RKO (cell line): Measurements from ENCODE around the gene KLHDC4.

Source experiments
- DNase-seq: peaks from one replicate; pipeline ENCODE4 v3.0.0-alpha.2; 2016; ENCODE audit warnings: low spot score

The KLHDC4 gene

GRCh38 chr16:87698676-87699199, 67.0 kb downstream of the KLHDC4 start:
- no peak for DNase-seq

DNA sequence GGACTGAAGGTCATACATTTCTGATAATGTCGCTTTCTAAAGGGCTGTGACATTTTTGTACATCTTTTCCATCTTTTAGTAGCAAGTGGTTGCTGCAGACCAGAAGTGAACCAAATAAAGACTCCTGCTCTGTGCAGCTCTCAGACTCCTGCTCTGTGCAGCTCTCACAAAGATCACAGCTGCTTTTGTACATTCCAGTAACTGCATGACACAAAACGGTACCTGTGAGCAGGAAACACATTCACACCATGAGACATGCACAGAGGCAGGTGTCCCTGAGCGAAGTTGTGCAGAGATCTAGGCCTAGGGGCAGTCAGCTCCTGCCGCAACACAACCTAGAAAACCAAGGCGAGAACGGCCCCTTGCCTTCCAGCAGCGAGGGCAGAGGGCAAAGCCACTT, 67.5 kb downstream of the KLHDC4 start:
- no peak for DNase-seq

GRCh38 chr16:87697792-87698191, 68.0 kb downstream of the KLHDC4 start:
- no peak for DNase-seq

DNA sequence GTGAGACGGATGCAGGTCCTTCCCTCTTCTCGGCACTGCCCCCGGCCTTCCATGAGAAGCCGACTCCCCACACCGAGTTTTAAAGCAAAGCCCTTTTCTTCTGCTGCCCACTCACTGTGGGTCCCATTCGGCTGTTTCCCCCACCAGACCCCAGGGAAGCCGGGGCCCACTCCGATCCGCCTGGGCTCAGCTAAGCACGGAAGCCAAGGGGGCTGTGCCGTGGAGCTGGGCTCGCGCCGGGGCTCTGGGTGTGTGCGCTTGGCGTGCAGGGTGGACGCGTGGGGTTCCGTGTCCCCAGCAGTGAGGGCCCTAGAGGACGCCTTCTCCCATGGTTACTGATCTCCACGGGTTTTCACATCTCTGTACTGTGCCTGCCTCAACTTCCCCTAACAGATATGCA, 68.5 kb downstream of the KLHDC4 start:
- DNase-seq: no peak

- DNase-seq: no peak
Measured at GRCh38 chr16:87696726-87697125, 69.1 kb downstream of the KLHDC4 start.

DNA sequence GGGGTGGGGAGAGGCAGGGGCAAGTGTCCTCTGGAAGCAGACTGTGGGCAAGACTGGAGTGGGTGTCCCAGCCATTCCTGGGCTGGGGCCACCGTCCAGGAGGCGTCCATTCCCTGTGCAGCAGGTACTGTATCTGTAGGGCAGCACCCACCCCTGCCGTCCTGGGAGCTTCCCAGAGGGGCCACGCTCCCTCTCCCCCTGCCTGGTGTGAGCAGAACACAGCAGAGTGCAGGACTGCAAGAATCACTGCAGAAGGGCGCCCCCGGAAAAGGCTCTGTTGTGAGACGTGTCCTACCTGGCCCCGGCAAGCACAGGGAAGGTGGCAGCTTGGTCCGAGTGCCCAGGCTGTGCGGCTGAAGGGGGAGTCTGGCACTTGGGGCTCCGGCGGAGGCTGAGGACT, 70.3 kb downstream of the KLHDC4 start:
- DNase-seq: no peak

DNA sequence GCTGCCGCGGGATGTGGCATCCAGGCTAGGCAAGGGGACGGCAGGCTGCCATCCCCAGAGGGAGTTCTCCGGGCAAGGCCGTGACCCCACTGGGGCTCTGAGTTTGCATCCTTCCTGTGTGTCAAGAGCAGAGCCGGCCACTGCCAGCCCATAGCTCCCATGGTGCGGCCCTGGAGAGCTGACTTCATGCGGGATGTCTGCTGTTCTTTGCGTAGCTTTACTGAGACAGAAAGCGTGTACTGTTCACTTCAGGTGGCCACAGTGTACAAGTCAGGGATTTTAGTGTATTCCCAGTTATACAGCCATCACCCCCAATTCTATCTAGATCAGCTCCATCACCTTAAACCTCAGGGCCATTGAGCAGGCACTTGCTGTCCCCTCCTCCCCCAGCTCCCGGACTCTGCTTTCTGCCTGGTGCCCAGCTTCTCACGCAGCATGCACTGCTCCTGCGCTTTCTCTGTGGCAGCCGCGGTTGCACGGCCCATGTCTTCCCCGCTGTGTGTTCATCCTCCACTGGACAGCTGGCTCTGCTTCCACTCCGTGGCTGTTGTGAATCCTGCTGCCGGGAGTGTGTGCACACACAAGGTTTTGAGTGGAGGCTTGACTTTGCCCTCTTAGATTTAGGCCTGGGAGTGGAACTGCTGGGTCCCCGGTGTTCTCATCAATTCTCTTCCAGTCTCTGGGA, 71.2 kb downstream of the KLHDC4 start:
- DNase-seq: no peak

- no peak for DNase-seq
Measured at GRCh38 chr16:87693827-87694226, 72.0 kb downstream of the KLHDC4 start.

GRCh38 chr16:87692756-87693155, 73.0 kb downstream of the KLHDC4 start:
- no peak for DNase-seq

DNA sequence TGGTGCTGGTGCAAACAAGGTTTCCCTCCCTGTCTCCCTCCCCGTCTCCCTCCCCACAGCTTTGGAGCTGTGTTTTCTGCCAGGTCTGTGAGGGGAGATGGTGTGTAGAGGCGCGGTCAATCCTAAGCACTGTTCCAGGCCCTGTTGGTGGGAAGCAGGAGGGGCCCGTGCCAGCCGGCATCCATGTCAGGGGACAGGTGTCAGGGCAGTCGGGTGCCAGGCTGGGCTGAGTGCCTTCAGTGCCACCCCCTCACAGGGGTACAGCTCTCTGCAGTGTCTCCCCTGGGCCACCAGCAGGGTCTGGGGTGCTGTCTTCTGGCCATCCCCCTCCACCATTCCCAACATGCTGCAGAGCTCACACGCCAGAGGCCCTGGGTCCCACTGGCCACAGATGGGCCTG, 73.6 kb downstream of the KLHDC4 start:
- no peak for DNase-seq

DNA sequence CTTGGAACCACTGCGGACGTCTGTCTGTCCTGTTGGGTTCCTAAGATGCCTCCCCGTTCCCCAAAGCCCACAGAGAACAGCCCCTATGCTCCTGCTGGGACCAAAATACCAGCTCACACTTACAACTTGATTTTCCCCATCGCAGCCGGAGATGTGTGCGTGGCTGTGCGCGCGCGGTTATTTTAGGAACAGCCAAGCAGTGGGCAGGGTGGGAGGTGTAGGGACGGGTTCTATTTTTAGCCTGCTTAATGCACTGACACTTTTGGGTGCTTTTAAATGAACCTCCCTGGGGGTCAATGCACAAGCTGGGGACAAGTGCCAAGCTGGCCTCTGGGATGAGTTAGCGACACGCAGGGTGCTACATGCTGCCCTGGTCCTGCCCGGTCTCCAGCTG, 74.1 kb downstream of the KLHDC4 start:
- DNase-seq: no peak

- no peak for DNase-seq
Measured at GRCh38 chr16:87690911-87691685, 74.7 kb downstream of the KLHDC4 start.

GRCh38 chr16:87689956-87690465, 75.8 kb downstream of the KLHDC4 start:
- no peak for DNase-seq

GRCh38 chr16:87688876-87689815, 76.6 kb downstream of the KLHDC4 start:
- DNase-seq: no peak

DNA sequence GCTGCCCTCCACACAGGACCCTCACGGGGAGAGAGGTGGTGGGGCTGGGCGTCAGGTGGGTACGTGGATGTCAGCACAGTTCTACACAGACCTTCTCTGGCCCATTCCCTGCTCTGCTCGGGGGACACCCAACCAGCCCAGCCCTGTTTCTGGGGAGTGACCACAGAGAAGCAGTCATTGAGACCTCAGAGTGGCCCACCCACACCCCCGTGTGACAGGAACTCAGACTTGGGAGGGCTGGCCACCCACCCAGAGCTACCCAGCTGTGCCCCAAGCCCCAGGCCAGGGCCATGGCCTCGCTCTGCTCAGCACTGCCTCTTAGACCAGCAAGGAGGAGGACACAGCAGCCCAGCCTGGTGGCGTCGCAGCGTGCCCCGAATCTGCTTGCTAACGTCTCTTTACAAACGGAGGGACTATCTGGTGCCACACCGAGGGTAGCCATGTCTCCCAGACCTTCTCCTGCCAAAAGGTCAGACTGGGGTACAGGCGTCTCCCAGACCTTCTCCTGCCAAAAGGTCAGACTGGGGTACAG, 77.7 kb downstream of the KLHDC4 start:
- no peak for DNase-seq

- no peak for DNase-seq
Measured at GRCh38 chr16:87687126-87687910, 78.5 kb downstream of the KLHDC4 start.

DNA sequence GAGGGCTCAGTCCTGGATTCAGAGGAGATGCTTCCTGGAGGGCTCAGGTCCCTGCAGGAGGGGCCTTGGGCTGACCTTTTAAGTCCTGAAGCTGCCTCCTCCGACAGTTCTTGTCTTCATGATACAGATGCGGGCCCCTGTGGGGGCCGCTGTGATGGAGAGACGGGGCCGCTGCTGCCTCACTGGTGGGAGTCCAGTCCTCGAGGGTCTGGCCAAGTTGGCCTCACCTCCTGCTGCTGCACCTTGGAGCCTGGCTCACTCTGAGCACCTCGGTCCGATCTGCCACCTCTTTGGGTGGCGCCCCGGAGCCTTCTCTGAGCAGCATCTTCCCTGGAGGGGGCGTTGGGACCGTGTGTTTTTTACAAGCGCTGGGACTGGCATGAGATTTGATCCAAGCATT, 79.1 kb downstream of the KLHDC4 start:
- DNase-seq: no peak

DNA sequence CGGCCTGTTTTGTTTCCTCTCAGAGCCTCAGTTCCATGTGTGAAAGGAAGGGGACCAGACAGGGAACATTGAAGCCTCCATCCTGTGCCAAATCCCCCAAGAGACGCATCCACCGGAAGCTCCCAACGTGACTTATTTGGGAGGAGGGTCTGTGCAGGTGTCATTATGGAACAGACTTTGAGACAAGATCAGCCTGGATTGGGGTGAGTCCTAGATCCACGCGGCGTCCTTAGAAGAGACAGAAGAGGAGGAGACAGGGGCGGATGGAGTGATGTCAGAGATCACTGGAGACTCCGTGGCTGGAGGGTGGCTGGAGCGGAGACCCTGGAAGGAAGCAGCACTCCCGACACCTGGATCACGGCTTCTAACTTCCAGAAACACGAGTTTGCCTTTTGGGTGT, 80.0 kb downstream of the KLHDC4 start:
- no peak for DNase-seq

- no peak for DNase-seq
Measured at GRCh38 chr16:87685405-87685755, 80.4 kb downstream of the KLHDC4 start.

GRCh38 chr16:87684711-87685404, 80.9 kb downstream of the KLHDC4 start:
- no peak for DNase-seq
